ENCODE results near the gene DYNLT4. TPM values are rescaled to one million over a fixed set of nuclear protein-coding genes. Genes with fewer than 3 reads are reported as not detected.

DYNLT4 gene
- total and polyA plus RNA-seq, 8 donors: 0.28 to 1.8 (median 0.38) TPM

DNA sequence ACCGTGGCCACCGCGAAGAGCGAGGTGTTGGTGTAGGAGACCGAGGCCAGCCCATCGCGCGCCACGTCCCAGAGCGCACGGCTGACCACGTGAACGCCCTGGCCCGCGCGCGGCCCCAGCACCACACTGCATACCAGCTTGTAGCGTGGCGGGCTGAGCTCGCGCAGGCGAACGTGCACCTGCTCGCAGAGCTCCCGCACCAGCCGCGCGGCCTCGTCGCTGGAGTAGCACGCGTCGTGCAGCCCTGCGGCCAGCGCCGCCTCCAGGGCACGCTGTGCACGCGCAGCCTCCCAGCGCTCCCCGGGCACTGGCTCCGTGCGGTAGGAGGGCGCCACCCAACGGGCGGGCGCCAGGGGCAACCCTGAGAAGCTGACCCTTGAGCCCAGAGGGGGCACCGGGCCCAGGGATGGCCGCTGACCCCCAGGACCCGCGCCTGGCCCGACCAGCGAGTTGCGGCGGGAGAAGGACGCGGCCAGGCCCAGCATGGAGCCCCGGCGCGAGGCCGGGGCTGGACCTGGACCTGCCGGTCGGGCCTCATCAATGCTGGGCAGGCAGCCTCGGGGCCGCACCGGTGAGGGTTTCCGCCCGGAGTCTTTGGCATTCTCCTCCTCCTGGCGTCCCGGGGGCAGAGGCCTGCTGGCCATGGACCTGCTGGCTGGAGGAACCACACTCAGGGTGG is 987 bp downstream of the DYNLT4 start:
- TF ChIP-seq CTCF (IDR thresholded peaks at IDR 0.05): no peak
- H3K27me3 ChIP-seq: no peaks in the 10 kb centered on the region
- H3K36me3 ChIP-seq: peaks cover 0 to 32% (median 10%) of the 10 kb centered on the region in 3 donors
- 93 to 94% methylated on average over 58 to 70 of the region's 70 CpGs for WGBS, 2 donors
- DNase-seq (peak in 5 of 6 donors; percentile 28 to 86 (median 67)), ATAC-seq (no peak), FAIRE-seq (no peak)
- intact Hi-C loops (cut with DNase I): no loop called here
- H3K4me3 ChIP-seq: no peak overlapping the region
- no peaks in the 10 kb centered on the region for H3K9me3 ChIP-seq
- peak overlapping the region; percentile 94 to 99 (median 98) for H3K27ac ChIP-seq
- peaks cover 40 to 59% (median 41%) of the 10 kb centered on the region in 3 donors for H3K4me1 ChIP-seq

GRCh38 chr1:44805311-44806024 is 1.7 kb downstream of the DYNLT4 start:
- no peak for TF ChIP-seq CTCF (IDR thresholded peaks at IDR 0.05)
- 92 to 93% methylated on average over 20 of the region's 20 CpGs for WGBS, 2 donors
- peak in 2 of 6 donors; percentile 56 to 71 for DNase-seq
- FAIRE-seq: no peak
- Histone ChIP-seq H3K4me3 (no peak overlapping the region), H3K4me1 (peaks cover 40 to 56% (median 41%) of the 10 kb centered on the region in 3 donors), H3K9me3 (no peaks in the 10 kb centered on the region), H3K36me3 (peaks cover 0 to 32% (median 10%) of the 10 kb centered on the region in 3 donors), H3K27me3 (no peaks in the 10 kb centered on the region), H3K27ac (peak overlapping the region; percentile 5 to 98 (median 96))
- intact Hi-C loops (cut with DNase I): no loop called here
- ATAC-seq: no peak

DNA sequence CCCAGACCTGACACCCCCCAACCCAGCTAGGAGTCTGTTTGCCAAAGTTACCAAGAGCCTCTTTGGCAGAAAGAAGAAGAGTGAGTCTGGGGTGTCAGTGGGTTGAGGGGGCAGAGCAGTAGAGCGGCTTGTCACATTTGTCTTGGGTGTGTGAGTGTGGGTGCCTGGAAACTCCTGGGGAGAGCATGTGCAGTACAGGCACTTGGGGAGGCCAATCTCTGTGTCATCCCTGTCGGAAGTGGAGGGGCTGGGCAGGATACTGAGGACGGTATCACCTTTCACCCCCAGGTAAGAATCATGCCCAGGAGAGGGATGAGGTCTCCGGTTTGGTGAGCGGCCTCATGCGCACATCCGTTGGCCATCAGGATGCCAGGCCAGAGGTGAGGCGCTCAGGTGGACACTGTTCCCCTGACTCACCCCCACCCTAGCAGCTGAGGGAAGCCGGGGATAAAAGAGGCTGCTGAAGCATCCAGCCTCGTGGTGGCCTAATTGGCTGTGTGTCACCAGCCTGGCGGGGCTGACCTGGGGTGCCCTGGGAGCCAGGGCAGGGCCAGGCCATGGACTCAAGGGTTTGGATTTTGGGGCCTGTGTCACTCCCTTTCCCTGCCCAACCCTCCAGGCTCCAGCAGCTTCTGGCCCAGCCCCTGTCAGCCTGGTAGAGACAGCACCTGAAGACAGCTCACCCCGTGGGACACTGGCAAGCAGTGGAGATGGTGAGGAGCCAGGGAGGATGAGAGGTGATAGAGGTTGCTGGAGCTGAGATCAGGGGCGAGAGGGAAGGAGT is 3.6 kb downstream of the DYNLT4 start:
- H3K4me1 ChIP-seq: peaks cover 22 to 41% (median 27%) of the 10 kb centered on the region in 3 donors
- 88 to 93% methylated on average over 12 to 13 of the region's 13 CpGs for WGBS, 2 donors
- DNase-seq: peak in 2 of 6 donors; percentile 47 to 62
- FAIRE-seq: no peak
- H3K27me3 ChIP-seq: no peaks in the 10 kb centered on the region
- no peak overlapping the region for H3K4me3 ChIP-seq
- no peak overlapping the region for H3K27ac ChIP-seq
- H3K9me3 ChIP-seq: no peaks in the 10 kb centered on the region
- intact Hi-C loops (cut with DNase I): no loop called here
- no peak for TF ChIP-seq CTCF (IDR thresholded peaks at IDR 0.05)
- H3K36me3 ChIP-seq: peaks cover 0 to 32% (median 10%) of the 10 kb centered on the region in 3 donors
- no peak for ATAC-seq

GRCh38 chr1:44803062-44803311 is 4.2 kb downstream of the DYNLT4 start:
- intact Hi-C loops (cut with DNase I): no loop called here
- Histone ChIP-seq H3K27ac (no peak overlapping the region), H3K4me1 (peaks cover 17 to 36% (median 22%) of the 10 kb centered on the region in 3 donors), H3K9me3 (no peaks in the 10 kb centered on the region), H3K36me3 (peaks cover 0 to 32% (median 10%) of the 10 kb centered on the region in 3 donors), H3K27me3 (no peaks in the 10 kb centered on the region), H3K4me3 (no peak overlapping the region)
- peak in 1 of 6 donors; percentile 33 for DNase-seq
- TF ChIP-seq CTCF (IDR thresholded peaks at IDR 0.05): no peak
- no peak for ATAC-seq
- 84 to 90% methylated on average over 9 of the region's 9 CpGs for WGBS, 2 donors
- no peak for FAIRE-seq

Measured in pancreas (tissue), 10 donors.